Loucy (cell line): ENCODE data around the gene SEZ6.
A peak's percentile ranks its signal among the peaks of the same experiment; 100 is the strongest.

Source experiments
- H2AFZ ChIP-seq: fragments of 200-600 bp; sonication (generic); 2 replicates; pipeline ENCODE4 v1.6.0; 2016; ENCODE audit warnings: antibody characterized with exemption, mild to moderate bottlenecking, low read length, moderate library complexity
- H3F3A ChIP-seq: fragments of 200-600 bp; 2 replicates; pipeline ENCODE4 v1.6.0; 2016; ENCODE audit warnings: antibody characterized with exemption, low read depth, mild to moderate bottlenecking
- H3K27me3 ChIP-seq: fragments of 200-600 bp; sonication (generic); 2 replicates; pipeline ENCODE4 v1.6.1; 2014; ENCODE audit warnings: low read length, mild to moderate bottlenecking; ENCODE audit not compliant: insufficient read depth, poor library complexity, severe bottlenecking
- H3K36me3 ChIP-seq: fragments of 200-600 bp; sonication (generic); 2 replicates; pipeline ENCODE4 v1.6.1; 2016; ENCODE audit warnings: low read length; ENCODE audit not compliant: insufficient read depth
- H3K4me1 ChIP-seq: fragments of 200-600 bp; sonication (generic); 2 replicates; pipeline ENCODE4 v1.5.1; 2014; ENCODE audit warnings: low read length, mild to moderate bottlenecking; ENCODE audit not compliant: insufficient read depth, poor library complexity, severe bottlenecking
- H3K4me2 ChIP-seq: fragments of 200-600 bp; sonication (generic); 2 replicates; pipeline ENCODE4 v1.6.0; 2014; ENCODE audit warnings: antibody characterized with exemption, low read length, low read depth, mild to moderate bottlenecking; ENCODE audit not compliant: poor library complexity, severe bottlenecking
- H3K4me3 ChIP-seq: fragments of 200-600 bp; sonication (generic); 2 replicates; pipeline ENCODE4 v1.5.1; 2014; ENCODE audit warnings: low read length, mild to moderate bottlenecking, mixed read lengths; ENCODE audit not compliant: poor library complexity, severe bottlenecking
- H3K79me2 ChIP-seq: fragments of 200-600 bp; sonication (generic); 2 replicates; pipeline ENCODE4 v1.6.1; 2014; ENCODE audit warnings: low read length; ENCODE audit not compliant: insufficient read depth
- H3K9ac ChIP-seq: fragments of 200-600 bp; sonication (generic); 2 replicates; pipeline ENCODE4 v1.6.0; 2014; ENCODE audit warnings: mild to moderate bottlenecking, low read depth, low read length, moderate library complexity; ENCODE audit not compliant: poor library complexity, severe bottlenecking
- H3K9me2 ChIP-seq: fragments of 200-600 bp; sonication (generic); replicated peaks from 2 replicates; pipeline ENCODE4 v1.6.1; 2016; ENCODE audit warnings: low read depth, low read length, mixed read lengths
- H3K9me3 ChIP-seq: fragments of 200-600 bp; sonication (generic); 2 replicates; pipeline ENCODE4 v1.6.1; 2014; ENCODE audit warnings: mild to moderate bottlenecking, antibody characterized with exemption, low read length, low read depth; ENCODE audit not compliant: insufficient read depth
- H4K20me1 ChIP-seq: fragments of 200-600 bp; sonication (generic); 2 replicates; pipeline ENCODE4 v1.6.0; 2014; ENCODE audit warnings: antibody characterized with exemption, low read length, mild to moderate bottlenecking; ENCODE audit not compliant: insufficient read depth, poor library complexity, severe bottlenecking
- EZH2phosphoT487 ChIP-seq: fragments of 200-600 bp; IDR thresholded peaks from 2 replicates; pipeline ENCODE4 v1.6.1; 2018; ENCODE audit warnings: antibody characterized with exemption, mild to moderate bottlenecking, moderate library complexity, borderline replicate concordance
- TF ChIP-seq, protein P1 (sequence below): fragments of 200-600 bp; sonication (generic); conservative IDR thresholded peaks from 2 replicates; pipeline ENCODE4 v1.5.1; 2014; ENCODE audit warnings: mild to moderate bottlenecking, antibody characterized with exemption, low read length

The SEZ6 gene

GRCh38 chr17:28978356-28978964 lies 27.4 kb downstream of the SEZ6 start:
- Histone ChIP-seq H3K4me1 (peaks cover 34% of the 10 kb centered on the region), H4K20me1 (no peaks in the 10 kb centered on the region), H3K79me2 (no peaks in the 10 kb centered on the region), H3K36me3 (no peaks in the 10 kb centered on the region), H2AFZ (no peak overlapping the region), H3K4me3 (no peak overlapping the region), H3F3A (peaks cover 9% of the 10 kb centered on the region; the same call in 1 of the 2 replicates), H3K27me3 (no peaks in the 10 kb centered on the region), H3K4me2 (no peak overlapping the region), H3K9ac (no peak overlapping the region), H3K9me2 (no peaks in the 10 kb centered on the region), H3K9me3 (no peaks in the 10 kb centered on the region)
- no peak for TF ChIP-seq EZH2phosphoT487
- TF ChIP-seq, protein P1, sequence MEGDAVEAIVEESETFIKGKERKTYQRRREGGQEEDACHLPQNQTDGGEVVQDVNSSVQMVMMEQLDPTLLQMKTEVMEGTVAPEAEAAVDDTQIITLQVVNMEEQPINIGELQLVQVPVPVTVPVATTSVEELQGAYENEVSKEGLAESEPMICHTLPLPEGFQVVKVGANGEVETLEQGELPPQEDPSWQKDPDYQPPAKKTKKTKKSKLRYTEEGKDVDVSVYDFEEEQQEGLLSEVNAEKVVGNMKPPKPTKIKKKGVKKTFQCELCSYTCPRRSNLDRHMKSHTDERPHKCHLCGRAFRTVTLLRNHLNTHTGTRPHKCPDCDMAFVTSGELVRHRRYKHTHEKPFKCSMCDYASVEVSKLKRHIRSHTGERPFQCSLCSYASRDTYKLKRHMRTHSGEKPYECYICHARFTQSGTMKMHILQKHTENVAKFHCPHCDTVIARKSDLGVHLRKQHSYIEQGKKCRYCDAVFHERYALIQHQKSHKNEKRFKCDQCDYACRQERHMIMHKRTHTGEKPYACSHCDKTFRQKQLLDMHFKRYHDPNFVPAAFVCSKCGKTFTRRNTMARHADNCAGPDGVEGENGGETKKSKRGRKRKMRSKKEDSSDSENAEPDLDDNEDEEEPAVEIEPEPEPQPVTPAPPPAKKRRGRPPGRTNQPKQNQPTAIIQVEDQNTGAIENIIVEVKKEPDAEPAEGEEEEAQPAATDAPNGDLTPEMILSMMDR, result no peak

GRCh38 chr17:28977659-28978355 lies 28.0 kb downstream of the SEZ6 start:
- Histone ChIP-seq H3K79me2 (no peaks in the 10 kb centered on the region), H3K9me2 (no peaks in the 10 kb centered on the region), H3F3A (peaks cover 8% of the 10 kb centered on the region; the same call in 1 of the 2 replicates), H3K9ac (peak overlapping the region; percentile 25), H4K20me1 (no peaks in the 10 kb centered on the region), H2AFZ (no peak overlapping the region), H3K4me3 (no peak overlapping the region), H3K4me1 (peaks cover 27% of the 10 kb centered on the region), H3K9me3 (no peaks in the 10 kb centered on the region), H3K4me2 (no peak overlapping the region), H3K36me3 (no peaks in the 10 kb centered on the region), H3K27me3 (no peaks in the 10 kb centered on the region)
- TF ChIP-seq EZH2phosphoT487, result no peak
- TF ChIP-seq, protein P1, result no peak

GRCh38 chr17:28975646-28976045 lies 30.2 kb downstream of the SEZ6 start:
- TF ChIP-seq, protein P1, result no peak
- TF ChIP-seq EZH2phosphoT487, result no peak
- Histone ChIP-seq H3K9me2 (no peaks in the 10 kb centered on the region), H3K79me2 (no peaks in the 10 kb centered on the region), H3K9ac (no peak overlapping the region), H3K27me3 (no peaks in the 10 kb centered on the region), H3K4me2 (no peak overlapping the region), H2AFZ (no peak overlapping the region), H4K20me1 (no peaks in the 10 kb centered on the region), H3F3A (no peaks in the 10 kb centered on the region), H3K9me3 (no peaks in the 10 kb centered on the region), H3K36me3 (no peaks in the 10 kb centered on the region), H3K4me3 (no peak overlapping the region), H3K4me1 (peaks cover 11% of the 10 kb centered on the region)
